ENCODE results near the gene UBXN10.

The UBXN10 gene

GRCh38 chr1:20199840-20200239, 13.9 kb downstream of the UBXN10 start:
- Histone ChIP-seq H3K9ac (ENCODE audit: low read depth in 1 of 2, low read length in 2 of 2) (no peak overlapping the region), H3K36me3 (ENCODE audit: control insufficient read depth in 2 of 2, insufficient read depth in 2 of 2, low read length in 2 of 2) (no peaks in the 10 kb centered on the region), H3K4me3 (ENCODE audit: low read length in 2 of 2) (no peak overlapping the region), H3K4me1 (ENCODE audit: control insufficient read depth in 2 of 2, insufficient read depth in 2 of 2, low read length in 2 of 2) (peaks cover 2 to 21% of the 10 kb centered on the region in 2 donors), H3K9me3 (ENCODE audit: control insufficient read depth in 2 of 2, low read length in 2 of 2) (no peaks in the 10 kb centered on the region), H3K27ac (ENCODE audit: low read depth in 2 of 2, low read length in 2 of 2) (no peak overlapping the region), H3K27me3 (ENCODE audit: control insufficient read depth in 2 of 2, insufficient read depth in 2 of 2, low read length in 2 of 2) (no peaks in the 10 kb centered on the region)

DNA sequence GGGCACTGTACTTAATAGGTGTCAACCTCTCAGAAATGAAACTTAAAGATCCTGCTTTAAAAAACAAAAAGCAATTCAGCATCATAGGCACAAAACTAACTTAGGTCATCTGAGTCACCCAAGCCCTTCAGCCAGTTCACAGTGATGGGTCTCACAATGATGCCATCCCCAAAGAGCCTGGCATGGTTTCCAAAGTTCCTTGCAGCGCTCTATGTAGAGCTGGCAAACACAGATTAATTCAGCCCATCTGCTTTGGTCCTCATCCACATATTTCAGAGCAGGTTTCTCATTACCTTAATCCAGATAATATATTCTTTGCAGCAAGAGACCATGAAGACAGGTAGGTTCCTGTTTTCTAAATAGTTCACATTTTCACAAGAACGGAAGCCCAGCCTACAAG, 15.1 kb downstream of the UBXN10 start:
- H3K4me1 ChIP-seq (ENCODE audit: control insufficient read depth in 2 of 2, insufficient read depth in 2 of 2, low read length in 2 of 2) = peaks cover 0 to 13% of the 10 kb centered on the region in 2 donors
- no peak overlapping the region for H3K4me3 ChIP-seq (ENCODE audit: low read length in 2 of 2)
- no peaks in the 10 kb centered on the region for H3K36me3 ChIP-seq (ENCODE audit: control insufficient read depth in 2 of 2, insufficient read depth in 2 of 2, low read length in 2 of 2)
- H3K27ac ChIP-seq (ENCODE audit: low read depth in 2 of 2, low read length in 2 of 2) = no peak overlapping the region
- no peak overlapping the region for H3K9ac ChIP-seq (ENCODE audit: low read depth in 1 of 2, low read length in 2 of 2)
- H3K9me3 ChIP-seq (ENCODE audit: control insufficient read depth in 2 of 2, low read length in 2 of 2) = no peaks in the 10 kb centered on the region
- H3K27me3 ChIP-seq (ENCODE audit: control insufficient read depth in 2 of 2, insufficient read depth in 2 of 2, low read length in 2 of 2) = no peaks in the 10 kb centered on the region

GRCh38 chr1:20202166-20202565, 16.3 kb downstream of the UBXN10 start:
- no peaks in the 10 kb centered on the region for H3K9me3 ChIP-seq (ENCODE audit: control insufficient read depth in 2 of 2, low read length in 2 of 2)
- no peak overlapping the region for H3K9ac ChIP-seq (ENCODE audit: low read depth in 1 of 2, low read length in 2 of 2)
- peaks cover 0 to 8% of the 10 kb centered on the region in 2 donors for H3K4me1 ChIP-seq (ENCODE audit: control insufficient read depth in 2 of 2, insufficient read depth in 2 of 2, low read length in 2 of 2)
- no peak overlapping the region for H3K27ac ChIP-seq (ENCODE audit: low read depth in 2 of 2, low read length in 2 of 2)
- H3K36me3 ChIP-seq (ENCODE audit: control insufficient read depth in 2 of 2, insufficient read depth in 2 of 2, low read length in 2 of 2) = no peaks in the 10 kb centered on the region
- no peaks in the 10 kb centered on the region for H3K27me3 ChIP-seq (ENCODE audit: control insufficient read depth in 2 of 2, insufficient read depth in 2 of 2, low read length in 2 of 2)
- H3K4me3 ChIP-seq (ENCODE audit: low read length in 2 of 2) = no peak overlapping the region

- Histone ChIP-seq H3K9ac (ENCODE audit: low read depth in 1 of 2, low read length in 2 of 2) (no peak overlapping the region), H3K4me1 (ENCODE audit: control insufficient read depth in 2 of 2, insufficient read depth in 2 of 2, low read length in 2 of 2) (peaks cover 11 to 19% of the 10 kb centered on the region in 2 donors), H3K4me3 (ENCODE audit: low read length in 2 of 2) (no peak overlapping the region), H3K27me3 (ENCODE audit: control insufficient read depth in 2 of 2, insufficient read depth in 2 of 2, low read length in 2 of 2) (peaks cover 0 to 2% of the 10 kb centered on the region in 2 donors), H3K9me3 (ENCODE audit: control insufficient read depth in 2 of 2, low read length in 2 of 2) (no peaks in the 10 kb centered on the region), H3K36me3 (ENCODE audit: control insufficient read depth in 2 of 2, insufficient read depth in 2 of 2, low read length in 2 of 2) (no peaks in the 10 kb centered on the region), H3K27ac (ENCODE audit: low read depth in 2 of 2, low read length in 2 of 2) (no peak overlapping the region)
These were observed 21.6 kb downstream of the UBXN10 start for GRCh38 chr1:20207546-20207945.

DNA sequence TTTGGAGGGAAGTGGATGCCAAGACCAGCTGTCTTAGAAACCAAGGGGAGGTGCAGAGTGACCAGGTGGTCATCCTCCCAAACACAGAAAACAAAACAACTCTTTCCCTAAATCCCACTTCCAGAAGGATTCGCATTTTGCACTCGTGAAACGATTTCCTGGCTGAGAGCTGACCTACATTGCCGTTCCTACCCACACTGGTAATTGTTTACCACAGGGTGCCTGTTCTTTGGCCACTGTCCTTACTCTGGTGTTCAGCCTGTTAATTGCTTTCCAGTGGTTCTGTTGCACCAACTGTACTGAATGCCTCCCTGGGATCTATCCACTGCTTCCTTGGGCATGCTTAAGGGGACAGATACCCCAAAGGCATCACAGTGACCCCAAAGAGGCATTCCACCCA, 23.6 kb downstream of the UBXN10 start:
- Histone ChIP-seq H3K4me3 (ENCODE audit: low read length in 2 of 2) (no peak overlapping the region), H3K9ac (ENCODE audit: low read depth in 1 of 2, low read length in 2 of 2) (no peak overlapping the region), H3K27ac (ENCODE audit: low read depth in 2 of 2, low read length in 2 of 2) (no peak overlapping the region), H3K4me1 (ENCODE audit: control insufficient read depth in 2 of 2, insufficient read depth in 2 of 2, low read length in 2 of 2) (peaks cover 18 to 24% of the 10 kb centered on the region in 2 donors), H3K27me3 (ENCODE audit: control insufficient read depth in 2 of 2, insufficient read depth in 2 of 2, low read length in 2 of 2) (peaks cover 0 to 2% of the 10 kb centered on the region in 2 donors), H3K9me3 (ENCODE audit: control insufficient read depth in 2 of 2, low read length in 2 of 2) (no peaks in the 10 kb centered on the region), H3K36me3 (ENCODE audit: control insufficient read depth in 2 of 2, insufficient read depth in 2 of 2, low read length in 2 of 2) (no peaks in the 10 kb centered on the region)

- H3K9ac ChIP-seq (ENCODE audit: low read depth in 1 of 2, low read length in 2 of 2) = peak overlapping the region in 1 of 2 donors; percentile 28
These were observed 25.0 kb downstream of the UBXN10 start for GRCh38 chr1:20210736-20211460.

DNA sequence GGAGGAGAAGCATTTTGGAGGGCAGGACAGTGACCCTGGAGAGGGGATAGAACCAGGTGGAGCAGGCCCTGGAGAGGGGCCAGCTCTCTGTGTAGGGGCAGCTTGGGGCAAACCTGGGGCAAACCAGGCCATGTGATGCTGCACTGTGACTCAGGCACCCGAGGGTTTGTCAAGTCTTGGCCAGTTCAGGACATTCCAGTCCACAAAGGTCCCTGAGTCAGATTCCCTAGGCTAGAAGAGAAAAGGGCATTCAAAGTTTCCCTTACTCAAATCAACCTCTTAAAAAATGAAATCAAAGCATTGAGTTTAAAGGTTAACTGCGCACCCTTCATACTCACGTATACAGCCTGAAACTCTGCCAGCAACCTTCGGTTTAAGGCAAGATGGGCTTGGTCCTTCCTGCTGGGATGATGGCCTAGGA, 25.6 kb downstream of the UBXN10 start:
- Histone ChIP-seq H3K27me3 (ENCODE audit: control insufficient read depth in 2 of 2, insufficient read depth in 2 of 2, low read length in 2 of 2) (peaks cover 0 to 2% of the 10 kb centered on the region in 2 donors), H3K4me3 (ENCODE audit: low read length in 2 of 2) (no peak overlapping the region), H3K9me3 (ENCODE audit: control insufficient read depth in 2 of 2, low read length in 2 of 2) (no peaks in the 10 kb centered on the region), H3K9ac (ENCODE audit: low read depth in 1 of 2, low read length in 2 of 2) (peak overlapping the region in 1 of 2 donors; percentile 58), H3K27ac (ENCODE audit: low read depth in 2 of 2, low read length in 2 of 2) (peak overlapping the region; percentile 76 to 83), H3K36me3 (ENCODE audit: control insufficient read depth in 2 of 2, insufficient read depth in 2 of 2, low read length in 2 of 2) (no peaks in the 10 kb centered on the region), H3K4me1 (ENCODE audit: control insufficient read depth in 2 of 2, insufficient read depth in 2 of 2, low read length in 2 of 2) (peaks cover 18 to 24% of the 10 kb centered on the region in 2 donors)

More at GRCh38 chr1:20210736-20211460, 25.0 kb downstream of the UBXN10 start:
- peaks cover 0 to 2% of the 10 kb centered on the region in 2 donors for H3K27me3 ChIP-seq (ENCODE audit: control insufficient read depth in 2 of 2, insufficient read depth in 2 of 2, low read length in 2 of 2)
- peak overlapping the region; percentile 76 to 83 for H3K27ac ChIP-seq (ENCODE audit: low read depth in 2 of 2, low read length in 2 of 2)
- H3K4me1 ChIP-seq (ENCODE audit: control insufficient read depth in 2 of 2, insufficient read depth in 2 of 2, low read length in 2 of 2) = peaks cover 18 to 24% of the 10 kb centered on the region in 2 donors
- H3K4me3 ChIP-seq (ENCODE audit: low read length in 2 of 2) = no peak overlapping the region
- H3K9me3 ChIP-seq (ENCODE audit: control insufficient read depth in 2 of 2, low read length in 2 of 2) = no peaks in the 10 kb centered on the region
- no peaks in the 10 kb centered on the region for H3K36me3 ChIP-seq (ENCODE audit: control insufficient read depth in 2 of 2, insufficient read depth in 2 of 2, low read length in 2 of 2)

DNA sequence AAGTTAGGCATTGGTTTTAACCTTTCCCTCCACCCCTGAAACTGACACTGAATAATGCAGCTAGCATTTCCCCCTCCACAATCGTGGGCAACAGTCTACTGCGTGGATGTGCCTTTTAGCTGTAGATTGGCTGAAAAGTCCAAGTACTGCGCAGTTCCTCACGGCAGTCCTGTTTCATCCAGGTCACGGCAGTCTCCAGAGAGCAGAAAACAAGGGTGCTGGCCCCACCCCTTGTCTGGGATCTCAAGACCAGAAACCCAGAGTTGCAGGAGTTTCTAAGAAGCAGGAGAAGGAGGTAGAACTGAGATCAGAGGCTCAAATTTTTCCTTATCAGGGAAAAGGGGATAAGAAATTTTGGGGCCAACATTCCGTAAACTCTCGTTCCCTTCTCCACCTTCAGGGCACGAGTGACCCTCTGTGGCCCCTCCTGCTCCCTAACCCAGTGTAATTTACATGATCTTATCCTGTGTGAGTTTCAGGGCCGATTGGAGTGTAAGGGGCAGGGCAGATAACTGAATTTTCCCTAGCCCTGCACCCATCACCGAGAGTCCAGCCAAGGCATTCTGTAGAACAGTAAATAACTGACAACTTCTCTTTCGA, 26.3 kb downstream of the UBXN10 start:
- Histone ChIP-seq H3K4me1 (ENCODE audit: control insufficient read depth in 2 of 2, insufficient read depth in 2 of 2, low read length in 2 of 2) (peaks cover 18 to 24% of the 10 kb centered on the region in 2 donors), H3K36me3 (ENCODE audit: control insufficient read depth in 2 of 2, insufficient read depth in 2 of 2, low read length in 2 of 2) (no peaks in the 10 kb centered on the region), H3K27me3 (ENCODE audit: control insufficient read depth in 2 of 2, insufficient read depth in 2 of 2, low read length in 2 of 2) (peaks cover 0 to 2% of the 10 kb centered on the region in 2 donors), H3K4me3 (ENCODE audit: low read length in 2 of 2) (peak overlapping the region in 1 of 2 donors; percentile 34), H3K9me3 (ENCODE audit: control insufficient read depth in 2 of 2, low read length in 2 of 2) (no peaks in the 10 kb centered on the region), H3K27ac (ENCODE audit: low read depth in 2 of 2, low read length in 2 of 2) (peak overlapping the region; percentile 76 to 83), H3K9ac (ENCODE audit: low read depth in 1 of 2, low read length in 2 of 2) (peak overlapping the region in 1 of 2 donors; percentile 58)

GRCh38 chr1:20212685-20213331, 26.9 kb downstream of the UBXN10 start:
- peak overlapping the region; percentile 34 to 48 for H3K4me3 ChIP-seq (ENCODE audit: low read length in 2 of 2)
- no peaks in the 10 kb centered on the region for H3K36me3 ChIP-seq (ENCODE audit: control insufficient read depth in 2 of 2, insufficient read depth in 2 of 2, low read length in 2 of 2)
- peaks cover 0 to 2% of the 10 kb centered on the region in 2 donors for H3K27me3 ChIP-seq (ENCODE audit: control insufficient read depth in 2 of 2, insufficient read depth in 2 of 2, low read length in 2 of 2)
- H3K9me3 ChIP-seq (ENCODE audit: control insufficient read depth in 2 of 2, low read length in 2 of 2) = no peaks in the 10 kb centered on the region
- H3K27ac ChIP-seq (ENCODE audit: low read depth in 2 of 2, low read length in 2 of 2) = peak overlapping the region; percentile 76 to 83
- peaks cover 18 to 24% of the 10 kb centered on the region in 2 donors for H3K4me1 ChIP-seq (ENCODE audit: control insufficient read depth in 2 of 2, insufficient read depth in 2 of 2, low read length in 2 of 2)
- H3K9ac ChIP-seq (ENCODE audit: low read depth in 1 of 2, low read length in 2 of 2) = peak overlapping the region; percentile 57 to 68

GRCh38 chr1:20215716-20216115, 29.8 kb downstream of the UBXN10 start:
- no peak overlapping the region for H3K4me3 ChIP-seq (ENCODE audit: low read length in 2 of 2)
- peaks cover 0 to 2% of the 10 kb centered on the region in 2 donors for H3K27me3 ChIP-seq (ENCODE audit: control insufficient read depth in 2 of 2, insufficient read depth in 2 of 2, low read length in 2 of 2)
- no peak overlapping the region for H3K27ac ChIP-seq (ENCODE audit: low read depth in 2 of 2, low read length in 2 of 2)
- no peaks in the 10 kb centered on the region for H3K36me3 ChIP-seq (ENCODE audit: control insufficient read depth in 2 of 2, insufficient read depth in 2 of 2, low read length in 2 of 2)
- no peak overlapping the region for H3K9ac ChIP-seq (ENCODE audit: low read depth in 1 of 2, low read length in 2 of 2)
- no peaks in the 10 kb centered on the region for H3K9me3 ChIP-seq (ENCODE audit: control insufficient read depth in 2 of 2, low read length in 2 of 2)
- H3K4me1 ChIP-seq (ENCODE audit: control insufficient read depth in 2 of 2, insufficient read depth in 2 of 2, low read length in 2 of 2) = peaks cover 18 to 22% of the 10 kb centered on the region in 2 donors

Measured in mucosa of rectum (tissue), 2 donors.